ENCODE results near the gene FBXL20. TPM values are rescaled to one million over a fixed set of nuclear protein-coding genes. Genes with fewer than 3 reads are reported as not detected.

FBXL20 gene
- total RNA-seq, 2 experiments from 2014 or later: 17.4 to 18.3 TPM

DNA sequence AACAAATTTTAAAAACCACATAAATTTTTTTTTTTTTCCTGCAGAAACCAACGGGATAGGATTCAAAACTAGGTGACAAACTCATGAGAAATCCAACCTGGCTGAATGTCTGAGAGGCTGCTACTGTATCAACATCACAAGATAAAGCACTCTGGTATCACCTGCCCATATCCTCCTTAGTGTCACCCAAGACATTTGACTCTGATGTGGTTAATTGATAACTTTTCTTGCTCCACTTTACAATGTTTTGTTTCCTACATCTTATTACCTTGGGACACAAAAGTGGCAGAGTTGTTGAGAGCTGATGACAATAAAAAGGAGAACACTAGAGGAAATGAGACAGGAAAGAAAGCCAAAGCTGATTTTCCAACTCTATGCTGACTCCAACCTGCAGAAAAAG, 4.0 kb upstream of the FBXL20 start:
- H3K27ac Mint-ChIP-seq: peak overlapping the region; percentile 97
- DNase-seq: no peak
- H3K4me3 Mint-ChIP-seq: no peak overlapping the region
- intact Hi-C loops (cut with micrococcal nuclease): loop anchor here (10.0 kb wide), 1 partner anchor 131 kb away; no protein-coding TSS in a partner anchor
- POLR2A ChIA-PET: interaction anchor here (1.1 kb wide), 1 partner anchor 45 kb away, joined by 4 read pairs; the partner anchor contains the start of gene MED1
- peaks cover 51% of the 10 kb centered on the region for H3K4me1 Mint-ChIP-seq (ENCODE audit: low read depth)
- no peaks in the 10 kb centered on the region for H3K27me3 Mint-ChIP-seq
- H3K36me3 Mint-ChIP-seq: peaks cover 41% of the 10 kb centered on the region
- H3K9me3 Mint-ChIP-seq: no peaks in the 10 kb centered on the region
- CTCF ChIA-PET: no interaction called here

DNA sequence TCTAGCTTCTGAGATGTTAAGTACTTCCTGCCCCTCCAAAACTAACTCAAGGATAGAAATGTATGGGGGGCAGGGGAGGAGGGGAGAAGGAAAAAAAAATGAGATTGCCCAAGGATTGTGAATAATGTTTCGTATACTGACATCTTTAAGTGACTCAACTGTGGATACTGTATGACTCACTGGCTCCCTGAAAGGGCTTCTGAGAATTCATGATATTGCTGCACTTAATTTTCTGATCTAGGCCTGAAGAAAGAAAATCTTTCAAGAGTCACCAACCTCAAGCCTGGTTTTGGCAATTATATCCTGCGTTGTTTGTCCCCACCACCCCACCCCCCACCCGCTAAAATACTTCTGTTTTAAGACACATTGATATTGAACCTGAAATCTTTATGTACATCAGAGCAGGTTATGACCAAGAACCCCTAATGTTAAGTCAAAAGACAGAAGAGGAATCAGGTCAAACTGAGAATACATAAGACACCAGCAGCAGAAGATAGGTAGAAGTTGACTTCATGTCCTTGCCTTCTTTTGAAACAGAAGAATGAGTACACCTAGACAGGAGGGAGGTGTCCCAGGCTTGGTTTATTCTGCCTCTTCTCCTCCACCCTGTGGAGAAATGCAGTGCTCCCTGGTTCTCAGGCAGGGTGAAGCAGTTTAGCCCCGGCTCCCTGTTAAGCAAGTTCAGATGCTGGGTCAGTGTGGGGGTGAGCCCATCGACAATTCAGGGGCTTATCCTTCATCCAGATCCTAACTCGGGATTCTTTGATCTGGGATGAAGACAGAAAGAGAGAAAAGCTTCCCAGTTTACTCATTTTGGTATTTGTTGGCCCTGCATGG, 3.3 kb upstream of the FBXL20 start:
- ChIA-PET POLR2A (interaction anchor here (1.1 to 1.4 kb wide), 2 partner anchors 46 kb away, joined by 4 to 5 read pairs; partner anchors contain the start of gene MED1), CTCF (no interaction called here)
- intact Hi-C loops (cut with micrococcal nuclease): loop anchor here (1.0 to 10.0 kb wide), 5 partner anchors 24 to 373 kb away; partner anchors contain the start of genes MED1 and RPL19
- peak; percentile 60 for DNase-seq
- Mint-ChIP-seq H3K27ac (peak overlapping the region; percentile 97), H3K4me3 (peak overlapping the region; percentile 39), H3K27me3 (no peaks in the 10 kb centered on the region), H3K36me3 (peaks cover 34% of the 10 kb centered on the region), H3K9me3 (no peaks in the 10 kb centered on the region), H3K4me1 (ENCODE audit: low read depth) (peaks cover 58% of the 10 kb centered on the region)

- ChIA-PET POLR2A (interaction anchor here (1.0 to 1.6 kb wide), 3 partner anchors 48 to 196 kb away, joined by 4 to 10 read pairs (median 5); partner anchors contain the start of genes CDK12 and MED1), CTCF (interaction anchor here (0.6 kb wide), 2 partner anchors 19 to 97 kb away, joined by 3 to 4 read pairs; no protein-coding TSS in a partner anchor)
- DNase-seq: no peak
- Mint-ChIP-seq H3K27me3 (no peaks in the 10 kb centered on the region), H3K36me3 (peaks cover 18% of the 10 kb centered on the region), H3K9me3 (no peaks in the 10 kb centered on the region), H3K4me1 (ENCODE audit: low read depth) (peaks cover 62% of the 10 kb centered on the region), H3K27ac (peak overlapping the region; percentile 96), H3K4me3 (peak overlapping the region; percentile 98)
- intact Hi-C loops (cut with micrococcal nuclease): loop anchor here (1.0 to 10.0 kb wide), 3 partner anchors 58 to 374 kb away; partner anchors contain the start of gene CDK12
Measured at GRCh38 chr17:39402890-39403605, 1.6 kb upstream of the FBXL20 start.

DNA sequence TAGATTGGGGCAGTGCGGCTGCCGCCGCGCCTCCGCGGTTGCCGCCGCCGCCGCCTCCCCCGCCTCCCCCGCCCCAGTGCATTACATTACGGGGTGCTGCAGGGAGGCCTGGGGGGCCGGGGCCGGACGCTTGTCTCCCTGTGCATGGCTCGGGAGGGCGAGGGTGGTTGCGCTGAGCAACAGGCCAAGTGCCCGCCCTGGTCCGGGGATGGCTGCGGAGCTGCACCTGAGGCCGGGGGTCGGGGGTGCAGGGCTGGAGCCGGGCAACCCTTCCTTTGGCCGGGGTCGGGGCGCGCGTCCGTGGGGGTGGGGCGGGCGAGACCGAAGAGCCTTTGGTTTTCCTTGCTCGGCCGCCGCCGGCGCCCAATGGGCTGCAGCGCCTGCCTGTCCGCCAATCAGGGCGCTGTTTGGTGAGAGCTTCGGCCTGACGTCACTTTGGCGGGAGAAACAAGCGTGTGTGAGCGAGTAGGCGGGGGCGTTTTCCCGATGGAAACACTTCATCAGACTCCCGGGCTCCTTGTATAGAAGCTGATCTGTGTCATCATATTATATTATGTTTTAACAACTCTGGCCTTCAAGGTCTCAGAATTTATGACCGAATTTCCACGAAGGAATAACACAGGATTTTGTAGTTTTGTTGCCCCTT, 941 bp upstream of the FBXL20 start:
- intact Hi-C loops (cut with micrococcal nuclease): loop anchor here (1.0 to 10.0 kb wide), 3 partner anchors 59 to 375 kb away; partner anchors contain the start of gene CDK12
- peak; percentile 94 for DNase-seq
- Mint-ChIP-seq H3K36me3 (peaks cover 13% of the 10 kb centered on the region), H3K27ac (peak overlapping the region; percentile 96), H3K4me3 (peak overlapping the region; percentile 98), H3K4me1 (ENCODE audit: low read depth) (peaks cover 59% of the 10 kb centered on the region), H3K9me3 (no peaks in the 10 kb centered on the region), H3K27me3 (no peaks in the 10 kb centered on the region)
- ChIA-PET CTCF (no interaction called here), POLR2A (interaction anchor here (1.0 to 1.6 kb wide), 3 partner anchors 49 to 196 kb away, joined by 4 to 10 read pairs (median 9); partner anchors contain the start of genes CDK12 and MED1)

GRCh38 chr17:39400547-39401411, 647 bp downstream of the FBXL20 start:
- ChIA-PET CTCF (interaction anchor here (0.7 to 1.5 kb wide), 3 partner anchors 10 to 194 kb away, joined by 3 to 5 read pairs (median 3); no protein-coding TSS in a partner anchor), POLR2A (interaction anchor here (0.9 to 1.2 kb wide), 2 partner anchors 50 to 201 kb away, joined by 4 to 9 read pairs; partner anchors contain the start of genes MED1 and RPL19)
- no peaks in the 10 kb centered on the region for H3K9me3 Mint-ChIP-seq
- peak overlapping the region; percentile 81 for H3K27ac Mint-ChIP-seq
- peak overlapping the region; percentile 98 for H3K4me3 Mint-ChIP-seq
- no peaks in the 10 kb centered on the region for H3K27me3 Mint-ChIP-seq
- H3K4me1 Mint-ChIP-seq (ENCODE audit: low read depth): peaks cover 45% of the 10 kb centered on the region
- intact Hi-C loops (cut with micrococcal nuclease): loop anchor here (5.0 to 10.0 kb wide), 2 partner anchors 126 to 377 kb away; no protein-coding TSS in a partner anchor
- peaks cover 9% of the 10 kb centered on the region for H3K36me3 Mint-ChIP-seq
- no peak for DNase-seq

DNA sequence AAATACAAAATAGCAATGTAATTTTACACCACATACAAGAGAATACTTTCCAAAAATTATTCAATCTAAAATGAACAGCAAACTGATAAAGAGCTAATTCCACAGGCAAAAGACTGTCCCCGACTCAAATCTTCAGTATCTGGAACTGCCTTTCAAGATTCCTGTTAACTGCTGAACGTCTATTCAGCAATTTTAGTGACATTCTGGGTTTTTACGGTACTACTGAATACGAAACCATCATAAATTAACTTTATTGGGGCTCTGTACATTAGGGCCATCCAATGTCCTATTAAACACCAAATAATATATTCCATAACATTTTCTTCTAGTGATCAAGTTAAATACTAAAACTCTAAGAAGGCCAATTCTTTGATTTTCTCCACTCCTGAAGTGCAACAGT, 1.6 kb downstream of the FBXL20 start:
- Mint-ChIP-seq H3K4me1 (ENCODE audit: low read depth) (peaks cover 38% of the 10 kb centered on the region), H3K27me3 (no peaks in the 10 kb centered on the region), H3K27ac (no peak overlapping the region), H3K4me3 (peak overlapping the region; percentile 98), H3K9me3 (no peaks in the 10 kb centered on the region), H3K36me3 (peaks cover 6% of the 10 kb centered on the region)
- no peak for DNase-seq
- intact Hi-C loops (cut with micrococcal nuclease): loop anchor here (5.0 to 10.0 kb wide), 2 partner anchors 125 to 378 kb away; no protein-coding TSS in a partner anchor
- ChIA-PET POLR2A (no interaction called here), CTCF (interaction anchor here (1.4 kb wide), 1 partner anchor 20 kb away, joined by 3 read pairs; no protein-coding TSS in a partner anchor)

GRCh38 chr17:39393736-39394135, 7.7 kb downstream of the FBXL20 start:
- Mint-ChIP-seq H3K27ac (no peak overlapping the region), H3K9me3 (no peaks in the 10 kb centered on the region), H3K4me3 (no peak overlapping the region), H3K27me3 (no peaks in the 10 kb centered on the region), H3K4me1 (ENCODE audit: low read depth) (peaks cover 9% of the 10 kb centered on the region), H3K36me3 (no peaks in the 10 kb centered on the region)
- ChIA-PET POLR2A (no interaction called here), CTCF (interaction anchor here (0.6 to 1.4 kb wide), 4 partner anchors 9 to 587 kb away, joined by 3 to 5 read pairs (median 3); partner anchors contain the start of gene PSMD3)
- DNase-seq: no peak
- intact Hi-C loops (cut with micrococcal nuclease): no loop called here

DNA sequence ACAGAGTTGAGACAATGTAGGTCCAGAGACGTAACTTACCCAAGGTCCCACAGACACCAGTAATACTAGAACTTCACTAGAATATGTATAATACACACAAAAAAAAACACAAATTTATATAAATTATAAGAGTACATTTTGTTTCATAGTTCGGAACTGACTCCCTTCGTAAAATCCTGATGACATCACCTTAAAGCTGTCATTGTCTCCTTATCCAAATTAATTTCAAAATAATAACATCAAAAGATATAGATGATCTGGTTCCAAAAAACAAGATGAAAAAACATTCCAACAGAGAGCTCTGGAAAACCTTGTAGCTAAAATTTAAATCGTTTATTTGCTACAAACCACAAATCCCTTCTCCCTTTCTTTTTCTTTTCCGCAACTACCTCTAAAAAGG, 10.0 kb downstream of the FBXL20 start:
- no peak for DNase-seq
- intact Hi-C loops (cut with micrococcal nuclease): no loop called here
- POLR2A ChIA-PET: no interaction called here
- no peaks in the 10 kb centered on the region for H3K36me3 Mint-ChIP-seq
- no peaks in the 10 kb centered on the region for H3K9me3 Mint-ChIP-seq
- no peak overlapping the region for H3K27ac Mint-ChIP-seq
- CTCF ChIA-PET: interaction anchor here (1.5 kb wide), 1 partner anchor 9 kb away, joined by 3 read pairs; no protein-coding TSS in a partner anchor
- H3K27me3 Mint-ChIP-seq: no peaks in the 10 kb centered on the region
- H3K4me3 Mint-ChIP-seq: no peak overlapping the region
- peaks cover 9% of the 10 kb centered on the region for H3K4me1 Mint-ChIP-seq (ENCODE audit: low read depth)

DNA sequence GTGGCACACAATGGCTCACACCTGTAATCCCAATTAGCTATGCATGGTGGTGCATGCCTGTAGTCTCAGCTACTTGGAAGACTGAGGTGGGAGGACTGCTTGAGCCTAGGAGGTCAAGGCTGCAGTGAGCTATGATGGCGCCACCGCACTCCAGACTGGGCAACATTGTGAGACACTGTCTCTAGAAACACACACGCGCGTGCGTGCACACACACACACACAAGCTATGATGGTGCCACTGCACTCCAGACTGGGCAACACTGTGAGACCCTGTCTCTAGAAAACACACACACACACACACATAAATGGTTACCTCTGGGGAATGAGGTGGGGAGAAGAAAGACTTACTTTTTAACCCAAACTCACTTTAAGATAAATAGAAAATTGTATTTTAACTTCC, 16.4 kb downstream of the FBXL20 start:
- CTCF ChIA-PET: interaction anchor here (1.5 kb wide), 1 partner anchor 9 kb away, joined by 5 read pairs; no protein-coding TSS in a partner anchor
- POLR2A ChIA-PET: no interaction called here
- Mint-ChIP-seq H3K36me3 (no peaks in the 10 kb centered on the region), H3K27me3 (no peaks in the 10 kb centered on the region), H3K4me1 (ENCODE audit: low read depth) (peaks cover 13% of the 10 kb centered on the region), H3K9me3 (no peaks in the 10 kb centered on the region), H3K4me3 (no peak overlapping the region), H3K27ac (no peak overlapping the region)
- intact Hi-C loops (cut with micrococcal nuclease): no loop called here
- no peak for DNase-seq

DNA sequence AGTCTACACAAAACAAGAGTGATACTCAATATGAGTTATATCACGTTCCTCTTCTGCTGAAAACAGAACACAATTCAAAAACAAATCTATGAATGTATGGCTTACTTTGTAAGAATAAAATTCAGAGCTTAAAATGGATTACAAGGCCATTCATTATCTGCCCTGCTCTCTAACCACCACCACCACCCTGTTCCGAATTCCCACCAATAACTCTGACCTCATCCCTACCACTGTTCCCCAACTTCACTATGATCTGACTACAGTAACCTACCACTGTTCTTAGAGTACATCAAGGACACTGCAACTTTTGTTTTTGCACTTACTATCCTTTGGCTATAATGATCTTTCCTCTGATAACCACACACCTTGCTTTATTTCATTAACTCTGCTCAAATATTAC, 21.3 kb downstream of the FBXL20 start:
- Mint-ChIP-seq H3K4me3 (no peak overlapping the region), H3K36me3 (no peaks in the 10 kb centered on the region), H3K27me3 (no peaks in the 10 kb centered on the region), H3K4me1 (ENCODE audit: low read depth) (peaks cover 31% of the 10 kb centered on the region), H3K9me3 (no peaks in the 10 kb centered on the region), H3K27ac (no peak overlapping the region)
- CTCF ChIA-PET: interaction anchor here (1.1 to 1.3 kb wide), 3 partner anchors 19 to 144 kb away, joined by 3 to 4 read pairs (median 4); no protein-coding TSS in a partner anchor
- intact Hi-C loops (cut with micrococcal nuclease): loop anchor here (1.0 kb wide), 1 partner anchor 24 kb away; no protein-coding TSS in a partner anchor
- DNase-seq: peak; percentile 41
- POLR2A ChIA-PET: no interaction called here

All from activated CD4-positive, alpha-beta memory T cell treated with anti-CD3 and anti-CD28 coated beads for 36 hours (primary cell).